GM12872 (cell line): ENCODE measurements around the gene COL26A1.

ENCODE experiments used
- CTCF ChIP-seq: IDR thresholded peaks from 3 replicates; pipeline ENCODE4 v1.5.1; 2011; ENCODE audit warnings: low read depth, mild to moderate bottlenecking, low read length, moderate library complexity; ENCODE audit not compliant: insufficient read depth

COL26A1 gene

GRCh38 chr7:101487753-101488152, 125.1 kb downstream of the COL26A1 start:
- no peak for TF ChIP-seq CTCF

GRCh38 chr7:101488826-101489572, 126.3 kb downstream of the COL26A1 start:
- TF ChIP-seq CTCF = no peak

GRCh38 chr7:101494602-101495329, 132.1 kb downstream of the COL26A1 start:
- no peak for TF ChIP-seq CTCF

- no peak for TF ChIP-seq CTCF
Measured at GRCh38 chr7:101496017-101496416, 133.3 kb downstream of the COL26A1 start.

GRCh38 chr7:101501351-101501750, 138.7 kb downstream of the COL26A1 start:
- no peak for TF ChIP-seq CTCF

- no peak for TF ChIP-seq CTCF
Measured at GRCh38 chr7:101502466-101503098, 139.9 kb downstream of the COL26A1 start.

- no peak for TF ChIP-seq CTCF
Measured at GRCh38 chr7:101506531-101506930, 143.9 kb downstream of the COL26A1 start.
